Natural killer cell (primary cell): Measurements from ENCODE around the gene LYAR. TPM values are rescaled to one million over a fixed set of nuclear protein-coding genes. Genes with fewer than 3 reads are reported as not detected.

Source experiments
- ATAC-seq, 3 donors: fragments of 150-1000 bp in 2 of 3; fragments of 200-7000 bp in 1 of 3; cut with Tn5 transposase; 1 replicate in 1 of 3; 2 replicates in 2 of 3; pipeline ENCODE4 v1.10.0; 2021; ENCODE audit warnings: mild to moderate bottlenecking in 2 of 3, moderate library complexity in 2 of 3
- DNase-seq, 2 donors: peaks; one replicate each; pipeline versions ENCODE4 v3.0.0 to v3.0.0-alpha.2; 2013 to 2021; ENCODE audit warnings: mixed read lengths in 1 of 2
- H3K27ac ChIP-seq: one replicate; pipeline ENCODE4 v1.5.1; 2013; ENCODE audit warnings: mild to moderate bottlenecking, low read length
- H3K27me3 ChIP-seq: one replicate; pipeline ENCODE4 v1.6.1; 2013; ENCODE audit warnings: low read length; ENCODE audit not compliant: control insufficient read depth, insufficient read depth
- H3K36me3 ChIP-seq: one replicate; pipeline ENCODE4 v1.6.1; 2013; ENCODE audit warnings: low read length; ENCODE audit not compliant: control insufficient read depth, insufficient read depth
- H3K4me1 ChIP-seq: one replicate; pipeline ENCODE4 v1.6.1; 2013; ENCODE audit warnings: low read length; ENCODE audit not compliant: control insufficient read depth, insufficient read depth
- H3K4me3 ChIP-seq: one replicate; pipeline ENCODE4 v1.5.1; 2013; ENCODE audit warnings: low read length
- H3K9me3 ChIP-seq: one replicate; pipeline ENCODE4 v1.6.1; 2013; ENCODE audit warnings: low read length; ENCODE audit not compliant: control insufficient read depth, insufficient read depth
- H3K27ac Mint-ChIP-seq, 2 donors: one replicate each; pipeline ENCODE4 v1.8.0; 2022; ENCODE audit warnings: mild to moderate bottlenecking in 2 of 2, mixed read lengths in 2 of 2, moderate library complexity in 1 of 2
- H3K27me3 Mint-ChIP-seq, 2 donors: one replicate each; pipeline ENCODE4 v1.8.0; 2022; ENCODE audit warnings: low read depth in 2 of 2, mixed read lengths in 2 of 2
- H3K36me3 Mint-ChIP-seq: one replicate; pipeline ENCODE4 v1.8.0; 2022; ENCODE audit warnings: mixed read lengths
- H3K4me1 Mint-ChIP-seq, 2 donors: one replicate each; pipeline ENCODE4 v1.8.0; 2022; ENCODE audit warnings: mixed read lengths in 2 of 2
- H3K4me3 Mint-ChIP-seq: one replicate; pipeline ENCODE4 v1.8.0; 2022; ENCODE audit warnings: mild to moderate bottlenecking, moderate library complexity, mixed read lengths
- H3K9me3 Mint-ChIP-seq, 2 donors: one replicate each; pipeline ENCODE4 v1.8.0; 2022; ENCODE audit warnings: mixed read lengths in 2 of 2
- WGBS: methylation state at CpG from one replicate; pipeline ENCODE4 v1.1.7; 2013; ENCODE audit warnings: missing lambda C conversion rate; ENCODE audit not compliant: insufficient coverage; 5-methylcytosine and 5-hydroxymethylcytosine counted together
- intact Hi-C: fragments of 100-400 bp; cut with micrococcal nuclease; formaldehyde crosslinking; loops from one replicate; pipeline ENCODE4 v1.14.2; 2022
- total RNA-seq, 4 donors: library from RNA; stranded (reverse); fragments of 120-200 nt in 1 of 4; gene quantifications; one replicate each; pipeline versions ENCODE4 v1.2.3 to v1.2.4, GENCODE V29; 2013 to 2022
- TF ChIP-seq, protein P1 (sequence below): fragments of 200-600 bp; IDR thresholded peaks from one replicate; pipeline ENCODE4 v1.8.0; 2022; ENCODE audit warnings: antibody characterized with exemption

LYAR gene
- total RNA-seq, 3 donors from 2014 or later (not counting 1 experiment from before 2014, with no cell fraction given): 42.9 to 81.1 (median 55.8) TPM

DNA sequence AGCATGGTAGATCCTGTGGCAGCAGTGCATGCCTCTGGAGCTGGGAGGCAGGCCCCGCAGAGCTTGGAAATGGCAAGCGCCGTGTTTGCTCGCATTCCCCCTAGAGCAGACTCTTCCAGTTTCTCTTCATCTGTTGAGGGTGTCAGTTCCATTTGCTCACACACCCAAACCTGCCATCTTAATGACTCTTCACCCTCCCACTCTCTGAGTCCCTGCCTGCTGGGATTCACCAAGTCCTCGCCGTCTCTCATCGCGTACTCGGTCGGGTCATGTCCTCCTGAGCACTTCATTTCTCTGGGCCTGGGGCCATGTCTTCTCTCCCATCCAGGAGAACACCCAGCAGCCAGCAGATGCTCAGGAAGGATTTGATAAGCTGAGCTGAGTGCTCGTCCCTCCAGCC, 17.0 kb upstream of the LYAR start:
- H3K36me3 Mint-ChIP-seq: peaks cover 11% of the 10 kb centered on the region
- H3K4me1 Mint-ChIP-seq: peaks cover 12 to 17% of the 10 kb centered on the region in 2 donors
- no peak for DNase-seq

DNA sequence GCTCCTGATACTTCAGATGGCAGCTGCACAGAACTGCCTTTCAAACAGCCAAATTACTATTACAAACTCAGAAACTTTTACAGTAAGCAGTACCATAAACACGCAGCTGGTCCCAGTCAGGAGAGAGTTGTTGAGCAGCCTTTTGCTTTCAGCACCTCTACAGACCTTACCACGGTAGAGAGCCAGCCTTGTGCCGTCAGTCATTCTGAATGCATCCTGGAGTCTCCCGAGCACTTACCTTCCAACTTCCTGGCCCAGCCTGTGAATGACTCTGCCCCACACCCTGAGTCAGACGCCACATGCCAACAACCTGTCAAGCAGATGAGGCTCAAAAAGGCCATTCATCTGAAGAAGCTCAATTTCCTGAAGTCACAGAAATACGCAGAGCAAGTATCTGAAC, 12.5 kb upstream of the LYAR start:
- Histone ChIP-seq H3K9me3 (no peaks in the 10 kb centered on the region), H3K27ac (no peak overlapping the region), H3K27me3 (no peaks in the 10 kb centered on the region), H3K36me3 (peaks cover 41% of the 10 kb centered on the region), H3K4me3 (no peak overlapping the region), H3K4me1 (no peaks in the 10 kb centered on the region)
- WGBS: 79% methylated on average over 6 of the region's 6 CpGs
- TF ChIP-seq, protein P1, sequence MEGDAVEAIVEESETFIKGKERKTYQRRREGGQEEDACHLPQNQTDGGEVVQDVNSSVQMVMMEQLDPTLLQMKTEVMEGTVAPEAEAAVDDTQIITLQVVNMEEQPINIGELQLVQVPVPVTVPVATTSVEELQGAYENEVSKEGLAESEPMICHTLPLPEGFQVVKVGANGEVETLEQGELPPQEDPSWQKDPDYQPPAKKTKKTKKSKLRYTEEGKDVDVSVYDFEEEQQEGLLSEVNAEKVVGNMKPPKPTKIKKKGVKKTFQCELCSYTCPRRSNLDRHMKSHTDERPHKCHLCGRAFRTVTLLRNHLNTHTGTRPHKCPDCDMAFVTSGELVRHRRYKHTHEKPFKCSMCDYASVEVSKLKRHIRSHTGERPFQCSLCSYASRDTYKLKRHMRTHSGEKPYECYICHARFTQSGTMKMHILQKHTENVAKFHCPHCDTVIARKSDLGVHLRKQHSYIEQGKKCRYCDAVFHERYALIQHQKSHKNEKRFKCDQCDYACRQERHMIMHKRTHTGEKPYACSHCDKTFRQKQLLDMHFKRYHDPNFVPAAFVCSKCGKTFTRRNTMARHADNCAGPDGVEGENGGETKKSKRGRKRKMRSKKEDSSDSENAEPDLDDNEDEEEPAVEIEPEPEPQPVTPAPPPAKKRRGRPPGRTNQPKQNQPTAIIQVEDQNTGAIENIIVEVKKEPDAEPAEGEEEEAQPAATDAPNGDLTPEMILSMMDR: no peak
- no peak for ATAC-seq
- no peak overlapping the region for H3K4me3 Mint-ChIP-seq
- no peaks in the 10 kb centered on the region for H3K27me3 Mint-ChIP-seq
- peaks cover 12% of the 10 kb centered on the region for H3K36me3 Mint-ChIP-seq
- no peak for DNase-seq
- intact Hi-C loops: no loop called here
- no peaks in the 10 kb centered on the region for H3K9me3 Mint-ChIP-seq
- H3K27ac Mint-ChIP-seq: no peak overlapping the region
- H3K4me1 Mint-ChIP-seq: peaks cover 16 to 37% of the 10 kb centered on the region in 2 donors

More for the DNA sequence above, 17.0 kb upstream of the LYAR start:
- Histone ChIP-seq H3K36me3 (peaks cover 36% of the 10 kb centered on the region), H3K27ac (no peak overlapping the region), H3K4me1 (no peaks in the 10 kb centered on the region), H3K27me3 (no peaks in the 10 kb centered on the region), H3K9me3 (no peaks in the 10 kb centered on the region), H3K4me3 (no peak overlapping the region)
- peak overlapping the region in 1 of 2 donors; percentile 49 for H3K27ac Mint-ChIP-seq
- ATAC-seq: no peak
- intact Hi-C loops: no loop called here
- WGBS: 98% methylated on average over 11 of the region's 11 CpGs
- no peak overlapping the region for H3K4me3 Mint-ChIP-seq
- TF ChIP-seq, protein P1: no peak
- no peaks in the 10 kb centered on the region for H3K9me3 Mint-ChIP-seq
- no peaks in the 10 kb centered on the region for H3K27me3 Mint-ChIP-seq

DNA sequence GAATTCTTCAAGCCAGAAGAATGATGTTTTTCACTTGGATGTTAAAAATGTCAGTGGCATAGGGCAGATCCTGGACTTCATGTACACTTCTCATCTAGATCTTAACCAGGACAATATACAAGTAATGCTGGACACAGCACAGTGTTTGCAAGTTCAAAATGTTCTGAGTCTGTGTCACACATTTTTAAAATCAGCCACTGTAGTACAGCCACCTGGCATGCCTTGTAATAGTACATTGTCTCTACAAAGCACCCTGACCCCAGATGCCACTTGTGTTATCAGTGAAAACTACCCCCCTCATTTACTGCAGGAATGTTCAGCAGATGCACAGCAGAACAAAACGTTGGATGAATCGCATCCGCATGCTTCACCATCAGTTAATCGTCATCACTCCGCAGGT, 12.0 kb upstream of the LYAR start:
- Histone ChIP-seq H3K27me3 (no peaks in the 10 kb centered on the region), H3K4me3 (no peak overlapping the region), H3K27ac (no peak overlapping the region), H3K36me3 (peaks cover 39% of the 10 kb centered on the region), H3K9me3 (no peaks in the 10 kb centered on the region), H3K4me1 (no peaks in the 10 kb centered on the region)
- H3K4me1 Mint-ChIP-seq: peaks cover 16 to 37% of the 10 kb centered on the region in 2 donors
- peaks cover 12% of the 10 kb centered on the region for H3K36me3 Mint-ChIP-seq
- H3K9me3 Mint-ChIP-seq: no peaks in the 10 kb centered on the region
- H3K4me3 Mint-ChIP-seq: no peak overlapping the region
- TF ChIP-seq, protein P1: no peak
- intact Hi-C loops: no loop called here
- 97% methylated on average over 5 of the region's 5 CpGs for WGBS
- ATAC-seq (no peak), DNase-seq (no peak)
- no peak overlapping the region for H3K27ac Mint-ChIP-seq
- H3K27me3 Mint-ChIP-seq: no peaks in the 10 kb centered on the region

DNA sequence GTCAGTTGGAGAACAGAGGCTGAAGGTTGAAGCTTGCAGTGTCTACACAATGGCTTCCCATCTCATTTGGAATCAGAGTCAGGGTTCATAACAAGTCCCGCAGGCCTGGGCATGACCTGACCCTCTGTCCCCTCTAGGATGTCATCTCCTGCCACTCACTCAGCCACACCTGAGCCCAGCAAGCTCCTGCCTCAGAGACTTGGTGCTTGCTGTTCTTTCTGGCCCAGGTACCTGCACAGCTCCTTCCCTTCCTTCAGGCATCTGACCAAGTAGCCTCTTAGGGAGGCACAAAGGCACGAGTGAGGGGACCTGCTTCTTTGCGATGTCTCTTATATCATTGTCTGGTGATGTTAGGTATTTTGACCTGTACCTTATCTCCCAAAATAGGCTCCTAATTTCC, 9.1 kb upstream of the LYAR start:
- H3K4me3 Mint-ChIP-seq: no peak overlapping the region
- intact Hi-C loops: no loop called here
- Histone ChIP-seq H3K4me3 (no peak overlapping the region), H3K36me3 (peaks cover 25% of the 10 kb centered on the region), H3K27ac (no peak overlapping the region), H3K4me1 (no peaks in the 10 kb centered on the region), H3K27me3 (no peaks in the 10 kb centered on the region), H3K9me3 (no peaks in the 10 kb centered on the region)
- ATAC-seq (peak in 1 of 3 donors; percentile 30), DNase-seq (no peak)
- H3K27me3 Mint-ChIP-seq: no peaks in the 10 kb centered on the region
- H3K4me1 Mint-ChIP-seq: peaks cover 15 to 48% of the 10 kb centered on the region in 2 donors
- peak overlapping the region; percentile 1 to 47 for H3K27ac Mint-ChIP-seq
- H3K9me3 Mint-ChIP-seq: no peaks in the 10 kb centered on the region
- 100% methylated on average over 1 of the region's 3 CpGs for WGBS
- peaks cover 12% of the 10 kb centered on the region for H3K36me3 Mint-ChIP-seq
- TF ChIP-seq, protein P1: no peak
